ENCODE data around the gene ATXN10. TPM values are rescaled to one million over a fixed set of nuclear protein-coding genes. Genes with fewer than 3 reads are reported as not detected.
"Not testable (repeated sequence)": the region's sequence is repeated elsewhere in the genome, so short reads cannot be mapped to it uniquely, and the experiment has no call there.

ATXN10 gene
- polyA plus RNA-seq, 3 donors from 2014 or later = 97.7 to 113 (median 112) TPM

DNA sequence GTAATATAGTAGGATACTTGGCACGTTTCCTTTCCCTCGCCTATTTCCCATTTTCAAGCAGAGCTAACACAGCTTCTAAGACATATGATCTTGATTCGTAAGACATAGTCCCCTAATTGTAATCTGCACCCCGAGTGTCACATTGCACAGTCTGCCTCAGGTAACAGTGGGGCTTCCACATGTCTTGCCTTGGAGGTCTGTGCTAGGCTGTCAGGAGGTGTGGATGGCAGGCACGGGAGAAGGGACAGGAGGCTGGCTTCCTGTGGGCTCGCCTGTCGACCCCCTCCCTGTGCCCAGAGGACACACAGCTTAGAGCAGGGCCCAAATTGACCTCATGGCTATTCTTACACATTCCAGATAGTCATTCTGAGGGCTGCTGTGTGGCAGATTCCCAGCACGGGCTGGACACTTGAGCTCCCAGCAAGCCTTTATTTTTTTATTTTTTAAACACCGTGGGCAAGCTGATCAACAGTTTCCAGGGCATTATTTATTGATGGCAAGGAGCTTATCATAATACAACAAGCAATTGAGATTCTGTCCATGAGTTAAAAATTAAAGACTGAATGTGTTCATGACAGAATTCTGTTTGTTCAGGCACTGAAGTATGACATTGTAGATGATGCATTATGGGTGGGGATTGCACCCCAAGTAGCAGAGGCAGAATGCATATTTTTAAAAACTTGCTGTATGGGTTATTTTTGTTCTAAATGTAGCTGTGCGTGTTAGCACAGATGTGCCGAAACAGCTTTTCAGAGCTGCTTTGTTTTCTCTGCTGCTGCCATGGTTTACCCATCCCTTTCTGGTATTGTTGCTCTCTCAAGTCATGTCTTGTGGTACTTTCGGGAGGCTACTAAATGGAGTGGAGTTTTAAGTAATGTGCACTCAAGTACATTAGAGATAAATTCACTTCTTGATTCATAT lies 113.0 kb downstream of the ATXN10 start:
- H3K9me3 Mint-ChIP-seq = no peaks in the 10 kb centered on the region
- peaks cover 0 to 1% (median 0%) of the 10 kb centered on the region in 3 donors for H3K27me3 Mint-ChIP-seq (ENCODE audit: low read depth in 3 of 3)
- H3K4me1 Mint-ChIP-seq = no peaks in the 10 kb centered on the region
- no peak overlapping the region for H3K4me3 Mint-ChIP-seq
- no peak for DNase-seq
- H3K36me3 Mint-ChIP-seq = peaks cover 0 to 4% (median 0%) of the 10 kb centered on the region in 3 donors
- no peak overlapping the region for H3K27ac Mint-ChIP-seq

DNA sequence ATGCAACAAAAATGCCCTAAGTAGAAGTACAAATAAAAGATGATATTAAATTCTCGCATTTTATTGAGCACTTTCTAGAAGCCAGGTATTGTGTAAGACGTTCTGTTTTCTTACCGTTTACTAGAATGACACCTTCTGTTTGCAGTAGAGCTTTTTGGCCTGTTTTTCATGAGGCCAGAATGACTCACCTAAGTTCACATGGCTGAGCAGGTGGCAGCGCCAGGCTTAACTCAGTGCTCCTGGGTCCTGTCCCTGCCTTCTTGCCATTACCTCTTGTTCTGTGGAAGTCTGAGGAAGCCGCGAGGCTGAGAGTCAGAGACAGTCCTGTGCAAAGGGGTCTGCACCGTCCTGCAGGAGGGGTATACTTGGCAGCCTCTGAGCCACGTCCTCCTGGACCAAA lies 113.8 kb downstream of the ATXN10 start:
- H3K27me3 Mint-ChIP-seq (ENCODE audit: low read depth in 3 of 3) = peaks cover 0 to 1% (median 0%) of the 10 kb centered on the region in 3 donors
- H3K36me3 Mint-ChIP-seq = peaks cover 0 to 4% (median 0%) of the 10 kb centered on the region in 3 donors
- DNase-seq = no peak
- H3K4me1 Mint-ChIP-seq = no peaks in the 10 kb centered on the region
- no peaks in the 10 kb centered on the region for H3K9me3 Mint-ChIP-seq
- no peak overlapping the region for H3K27ac Mint-ChIP-seq
- no peak overlapping the region for H3K4me3 Mint-ChIP-seq

DNA sequence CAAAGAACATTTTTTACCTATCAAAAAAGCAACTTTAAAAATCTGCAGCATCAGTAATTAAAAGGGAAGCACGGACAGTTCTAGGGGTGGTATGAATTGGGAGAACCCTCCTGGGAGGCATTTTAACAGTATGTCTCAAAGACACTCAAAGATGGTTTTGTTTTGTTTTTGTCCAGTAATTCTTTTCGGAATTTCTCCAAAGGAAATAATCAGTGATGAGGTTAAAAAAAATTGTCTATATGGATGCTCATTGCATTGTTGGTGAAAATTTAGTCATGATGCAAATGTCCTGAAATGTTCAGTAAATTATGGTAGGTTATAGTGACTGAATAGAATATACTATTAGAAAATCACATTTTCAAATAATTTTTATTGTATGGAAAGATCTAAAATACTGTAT lies 115.1 kb downstream of the ATXN10 start:
- no peak overlapping the region for H3K4me3 Mint-ChIP-seq
- H3K4me1 Mint-ChIP-seq = no peaks in the 10 kb centered on the region
- H3K27ac Mint-ChIP-seq = no peak overlapping the region
- H3K9me3 Mint-ChIP-seq = no peaks in the 10 kb centered on the region
- H3K36me3 Mint-ChIP-seq = no peaks in the 10 kb centered on the region
- H3K27me3 Mint-ChIP-seq (ENCODE audit: low read depth in 3 of 3) = peaks cover 0 to 3% (median 0%) of the 10 kb centered on the region in 3 donors
- DNase-seq = no peak

DNA sequence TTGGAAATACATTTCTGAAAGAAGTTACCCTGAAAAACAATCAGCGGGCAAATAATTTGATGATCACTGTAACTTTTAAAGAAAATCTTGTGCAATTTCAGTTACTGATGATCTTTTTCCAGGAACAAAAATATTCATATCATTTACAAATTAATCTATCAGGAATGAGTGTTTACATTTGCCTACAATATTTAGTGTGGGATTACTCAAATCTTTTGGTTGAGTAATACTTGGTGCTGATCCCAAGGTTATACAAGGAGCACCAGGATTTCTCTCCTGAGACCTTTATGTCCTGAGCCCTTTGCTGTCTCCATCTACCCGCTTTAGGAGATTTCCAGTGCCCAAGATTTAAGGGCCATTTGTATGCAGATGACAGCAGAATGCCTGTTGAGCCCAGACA lies 116.1 kb downstream of the ATXN10 start:
- peaks cover 0 to 3% (median 0%) of the 10 kb centered on the region in 3 donors for H3K27me3 Mint-ChIP-seq (ENCODE audit: low read depth in 3 of 3)
- no peaks in the 10 kb centered on the region for H3K4me1 Mint-ChIP-seq
- no peaks in the 10 kb centered on the region for H3K9me3 Mint-ChIP-seq
- H3K4me3 Mint-ChIP-seq = no peak overlapping the region
- H3K27ac Mint-ChIP-seq = no peak overlapping the region
- H3K36me3 Mint-ChIP-seq = no peaks in the 10 kb centered on the region
- DNase-seq = no peak

DNA sequence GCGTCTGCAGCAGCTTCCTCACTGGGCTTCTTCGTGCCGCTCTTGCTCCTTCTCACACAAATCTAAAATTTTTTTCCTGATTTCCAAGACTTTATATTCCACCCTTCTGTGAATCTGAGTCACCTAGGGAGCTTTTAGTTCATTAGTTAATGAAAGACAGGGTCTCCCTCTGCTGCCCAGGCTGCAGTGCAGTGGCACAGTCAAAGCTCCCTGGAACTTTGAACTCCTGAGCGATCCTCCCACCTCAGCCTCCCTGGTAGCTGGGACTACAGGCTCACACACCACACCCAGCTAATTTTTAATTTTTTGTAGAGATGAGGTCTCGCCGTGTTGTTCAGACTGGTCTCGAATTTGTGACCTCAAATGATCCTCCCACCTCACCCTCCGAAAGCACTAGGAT lies 116.9 kb downstream of the ATXN10 start:
- no peak overlapping the region for H3K27ac Mint-ChIP-seq
- DNase-seq = no peak
- H3K27me3 Mint-ChIP-seq (ENCODE audit: low read depth in 3 of 3) = peaks cover 0 to 1% (median 0%) of the 10 kb centered on the region in 3 donors
- H3K9me3 Mint-ChIP-seq = no peaks in the 10 kb centered on the region
- H3K36me3 Mint-ChIP-seq = peaks cover 5 to 6% (median 6%) of the 10 kb centered on the region in 3 donors
- no peak overlapping the region for H3K4me3 Mint-ChIP-seq
- H3K4me1 Mint-ChIP-seq = no peaks in the 10 kb centered on the region

DNA sequence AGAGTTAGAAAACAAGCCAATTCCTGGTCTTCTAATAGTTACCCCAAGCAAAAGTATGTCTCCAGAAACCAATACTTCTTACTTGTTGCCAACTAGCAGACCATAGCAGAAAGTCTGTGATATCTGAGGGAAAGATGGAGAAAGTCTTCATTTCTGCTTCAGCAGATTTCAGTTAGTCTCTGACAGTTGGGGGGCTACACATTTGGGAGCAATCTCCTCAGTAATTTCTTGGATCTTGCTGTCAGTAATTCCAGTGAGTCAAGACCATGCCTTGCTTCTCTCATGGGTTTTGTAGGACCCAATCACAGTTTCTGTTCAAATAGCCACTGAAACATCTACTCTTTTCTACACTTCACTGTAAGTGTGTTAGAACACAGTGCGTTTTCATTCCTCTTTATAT lies 118.8 kb downstream of the ATXN10 start:
- Mint-ChIP-seq H3K9me3 (peaks cover 8 to 11% (median 10%) of the 10 kb centered on the region in 6 donors), H3K36me3 (peaks cover 20 to 24% (median 22%) of the 10 kb centered on the region in 3 donors), H3K4me3 (no peak overlapping the region), H3K27me3 (ENCODE audit: low read depth in 3 of 3) (peaks cover 0 to 3% (median 1%) of the 10 kb centered on the region in 3 donors), H3K27ac (no peak overlapping the region), H3K4me1 (no peaks in the 10 kb centered on the region)
- DNase-seq = no peak

DNA sequence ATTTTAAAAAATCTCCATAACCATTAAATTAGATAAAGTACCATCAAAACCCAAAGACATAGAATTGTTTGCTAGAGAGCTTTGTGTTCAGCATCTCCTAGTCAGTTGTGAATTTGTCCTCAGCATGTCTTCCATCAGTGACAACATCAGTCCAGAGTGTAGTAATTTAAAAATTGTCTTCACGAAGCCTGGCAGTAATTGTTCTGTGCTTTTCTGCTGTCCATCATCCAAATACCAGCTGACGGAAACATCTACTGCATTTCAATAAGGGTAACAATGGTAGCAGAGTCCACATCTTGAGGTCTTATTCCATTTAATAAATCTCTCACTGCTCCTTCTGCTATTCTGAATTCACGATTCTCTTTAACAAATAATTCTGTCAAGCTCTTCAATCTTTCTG lies 121.5 kb downstream of the ATXN10 start:
- Mint-ChIP-seq H3K4me1 (no peaks in the 10 kb centered on the region), H3K36me3 (peaks cover 39 to 48% (median 48%) of the 10 kb centered on the region in 3 donors), H3K27ac (no peak overlapping the region), H3K9me3 (peaks cover 16 to 39% (median 28%) of the 10 kb centered on the region in 6 donors), H3K27me3 (ENCODE audit: low read depth in 3 of 3) (peaks cover 0 to 5% (median 3%) of the 10 kb centered on the region in 3 donors), H3K4me3 (no peak overlapping the region)
- DNase-seq = no peak

DNA sequence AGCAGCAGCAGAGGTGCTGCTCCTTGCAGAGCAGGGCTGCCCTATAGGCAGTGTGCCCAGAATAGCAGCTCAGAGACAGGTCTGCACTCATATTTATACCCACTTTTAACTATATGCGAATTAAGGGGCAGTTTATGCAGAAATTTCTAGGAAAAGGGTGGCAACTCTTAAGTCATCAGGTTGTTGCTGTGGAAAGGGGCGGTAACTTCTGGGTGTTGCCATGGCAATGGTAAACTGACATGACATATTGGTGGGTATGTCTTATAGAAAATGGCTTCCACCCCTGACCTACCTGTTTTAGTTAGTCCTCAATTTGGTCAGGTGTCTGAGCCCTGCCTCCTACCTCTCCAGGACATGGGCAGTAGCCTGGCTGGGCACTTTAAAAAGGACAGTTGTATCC lies 122.3 kb downstream of the ATXN10 start:
- Mint-ChIP-seq H3K4me1 (no peaks in the 10 kb centered on the region), H3K27me3 (ENCODE audit: low read depth in 3 of 3) (peaks cover 0 to 5% (median 3%) of the 10 kb centered on the region in 3 donors), H3K27ac (no peak overlapping the region), H3K36me3 (peaks cover 46 to 53% (median 53%) of the 10 kb centered on the region in 3 donors), H3K9me3 (peaks cover 16 to 39% (median 28%) of the 10 kb centered on the region in 6 donors), H3K4me3 (no peak overlapping the region)
- DNase-seq = no peak

DNA sequence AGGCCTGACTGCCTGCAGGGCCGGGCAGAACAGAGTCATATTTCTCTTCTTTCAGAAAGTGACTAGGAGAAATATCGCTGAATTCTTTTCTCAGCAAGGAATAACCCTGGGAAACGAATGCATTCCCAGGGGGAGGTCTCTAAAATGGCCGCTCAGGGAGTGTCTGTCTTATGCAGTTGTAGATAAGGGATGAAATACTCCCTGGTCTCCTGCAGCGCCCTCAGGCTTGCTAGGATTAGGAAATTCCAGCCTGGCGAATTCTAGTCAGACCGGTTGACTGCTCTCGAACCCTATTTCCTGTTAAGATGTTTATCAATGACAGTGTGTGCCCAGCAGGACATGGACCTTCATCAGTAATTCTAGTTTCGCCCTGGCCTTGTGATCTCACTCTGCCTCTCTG lies 124.4 kb downstream of the ATXN10 start:
- Mint-ChIP-seq H3K9me3 (peaks cover 16 to 39% (median 28%) of the 10 kb centered on the region in 6 donors), H3K36me3 (peaks cover 47 to 56% (median 56%) of the 10 kb centered on the region in 3 donors)
- not testable (repeated sequence) for H3K4me3 Mint-ChIP-seq; DNase-seq; H3K27me3 Mint-ChIP-seq (ENCODE audit: low read depth in 3 of 3); H3K4me1 Mint-ChIP-seq; H3K27ac Mint-ChIP-seq

DNA sequence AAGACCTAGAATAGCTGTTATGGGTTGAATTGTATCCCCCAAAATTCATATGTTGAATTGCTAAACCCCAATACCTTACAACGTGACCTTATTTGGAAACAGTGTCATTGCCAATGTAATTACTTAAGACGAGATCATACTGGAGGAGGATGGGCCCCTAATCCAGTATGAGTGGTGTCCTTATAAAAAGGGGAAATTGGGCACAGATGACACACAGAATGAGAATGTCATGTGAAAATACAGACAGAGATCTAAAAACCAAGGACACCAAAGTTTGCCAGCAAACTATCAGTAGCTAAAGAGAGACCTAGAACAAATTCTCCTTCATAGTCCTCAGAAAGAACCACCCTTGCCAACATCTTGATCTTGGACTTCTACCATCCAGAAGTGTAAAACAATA lies 127.7 kb downstream of the ATXN10 start:
- Mint-ChIP-seq H3K9me3 (peaks cover 16 to 39% (median 28%) of the 10 kb centered on the region in 6 donors), H3K4me1 (no peaks in the 10 kb centered on the region), H3K27ac (no peak overlapping the region), H3K36me3 (peaks cover 36 to 51% (median 48%) of the 10 kb centered on the region in 3 donors), H3K4me3 (no peak overlapping the region), H3K27me3 (ENCODE audit: low read depth in 3 of 3) (peaks cover 0 to 5% (median 4%) of the 10 kb centered on the region in 3 donors)
- no peak for DNase-seq

DNA sequence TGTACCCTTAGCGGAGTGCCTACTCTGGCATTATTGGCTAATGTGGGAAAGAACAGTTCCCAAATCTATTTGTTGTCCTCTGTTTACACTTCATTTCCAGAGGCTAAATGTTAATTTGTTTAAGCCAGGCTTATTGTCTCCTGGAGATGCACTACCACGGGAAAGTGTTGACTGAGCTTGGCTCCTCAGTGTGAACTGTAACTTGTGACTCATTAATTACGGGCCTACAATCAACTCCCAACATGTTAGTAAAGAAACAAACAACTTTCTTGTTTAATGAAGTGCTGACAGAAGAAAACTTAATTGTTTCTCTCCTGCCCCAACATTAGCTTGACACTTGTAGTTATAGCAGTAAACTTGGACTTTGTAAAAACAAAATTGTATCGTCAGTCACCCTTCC lies 130.4 kb downstream of the ATXN10 start:
- DNase-seq = no peak
- H3K4me1 Mint-ChIP-seq = peaks cover 0 to 10% of the 10 kb centered on the region in 2 donors
- peaks cover 0 to 11% (median 1%) of the 10 kb centered on the region in 6 donors for H3K9me3 Mint-ChIP-seq
- H3K36me3 Mint-ChIP-seq = peaks cover 18 to 26% (median 23%) of the 10 kb centered on the region in 3 donors
- H3K27me3 Mint-ChIP-seq (ENCODE audit: low read depth in 3 of 3) = peaks cover 0 to 2% (median 0%) of the 10 kb centered on the region in 3 donors
- H3K27ac Mint-ChIP-seq = no peak overlapping the region
- no peak overlapping the region for H3K4me3 Mint-ChIP-seq

DNA sequence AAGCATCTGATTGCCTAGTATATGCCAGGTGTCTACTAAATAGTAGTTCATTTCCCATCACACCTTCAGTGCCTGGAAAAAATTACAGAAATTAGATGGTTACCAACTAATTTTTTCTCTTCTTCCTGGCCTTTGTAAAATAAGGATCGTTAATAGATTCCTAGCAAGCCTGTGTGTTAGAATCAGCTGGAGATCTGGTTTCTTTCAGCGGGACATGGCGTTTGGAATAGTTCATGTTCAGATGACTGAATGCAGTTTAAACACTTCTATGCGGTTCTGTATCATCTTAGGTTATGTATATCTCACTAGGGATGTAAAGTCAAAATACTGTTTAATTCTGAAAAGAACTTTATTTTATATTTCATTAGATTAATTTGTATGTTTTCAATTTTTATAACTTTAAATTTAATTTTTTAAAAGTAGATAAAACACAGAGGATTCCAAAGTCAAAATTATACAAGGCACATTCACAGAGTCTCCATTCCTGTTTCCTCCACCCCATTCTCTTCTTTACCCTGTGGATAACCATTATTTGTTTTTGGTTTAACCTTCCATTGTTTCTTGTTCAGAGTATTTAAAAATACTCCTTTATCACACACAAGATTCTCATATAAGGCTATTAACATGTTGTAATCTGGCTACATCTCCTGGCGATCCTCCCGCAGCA lies 132.8 kb downstream of the ATXN10 start:
- H3K36me3 Mint-ChIP-seq = peaks cover 5 to 14% (median 11%) of the 10 kb centered on the region in 3 donors
- H3K9me3 Mint-ChIP-seq = no peaks in the 10 kb centered on the region
- peaks cover 0 to 10% of the 10 kb centered on the region in 2 donors for H3K4me1 Mint-ChIP-seq
- H3K27me3 Mint-ChIP-seq (ENCODE audit: low read depth in 3 of 3) = peaks cover 0 to 2% (median 0%) of the 10 kb centered on the region in 3 donors
- DNase-seq = no peak
- no peak overlapping the region for H3K4me3 Mint-ChIP-seq
- no peak overlapping the region for H3K27ac Mint-ChIP-seq

DNA sequence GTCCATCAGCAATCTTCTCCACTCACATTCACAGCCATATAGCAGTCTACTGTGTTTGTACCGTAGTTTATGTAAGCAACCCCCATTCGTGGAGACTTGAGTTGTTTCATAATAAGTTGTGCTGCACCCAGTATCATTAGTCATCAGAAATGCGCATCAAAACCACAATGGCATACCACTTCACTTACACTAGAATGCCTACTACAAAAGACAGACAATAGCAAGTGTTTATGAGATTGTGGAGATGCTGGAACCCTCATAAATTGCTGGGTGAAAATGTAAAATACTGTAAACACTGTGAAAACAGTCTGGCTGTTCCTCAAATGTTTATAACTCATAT lies 133.3 kb downstream of the ATXN10 start:
- DNase-seq = no peak
- H3K4me1 Mint-ChIP-seq = peaks cover 0 to 10% of the 10 kb centered on the region in 2 donors
- no peak overlapping the region for H3K4me3 Mint-ChIP-seq
- peaks cover 5 to 14% (median 11%) of the 10 kb centered on the region in 3 donors for H3K36me3 Mint-ChIP-seq
- no peak overlapping the region for H3K27ac Mint-ChIP-seq
- H3K27me3 Mint-ChIP-seq (ENCODE audit: low read depth in 3 of 3) = peaks cover 0 to 2% (median 0%) of the 10 kb centered on the region in 3 donors
- no peaks in the 10 kb centered on the region for H3K9me3 Mint-ChIP-seq

DNA sequence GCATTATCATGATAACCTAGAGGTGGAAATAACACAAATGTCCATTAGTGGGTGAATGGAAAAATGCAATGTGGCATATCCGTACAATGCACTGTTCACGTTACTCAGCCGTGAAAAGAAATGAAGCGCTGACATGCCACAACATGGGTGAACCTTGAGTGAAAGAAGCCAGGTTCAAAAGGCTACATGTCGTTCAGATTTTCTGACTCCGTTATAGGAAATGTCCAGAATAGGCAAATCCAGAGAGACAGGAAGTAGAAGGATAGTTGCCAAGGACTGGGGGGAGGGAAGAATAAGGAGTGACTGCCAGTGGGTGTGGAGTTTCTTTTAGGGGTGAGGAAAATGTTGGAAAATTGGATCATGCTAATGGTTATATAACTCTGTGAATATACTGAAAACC lies 133.8 kb downstream of the ATXN10 start:
- Mint-ChIP-seq H3K36me3 (peaks cover 5 to 14% (median 8%) of the 10 kb centered on the region in 3 donors), H3K27ac (no peak overlapping the region), H3K9me3 (no peaks in the 10 kb centered on the region), H3K4me1 (peaks cover 0 to 10% of the 10 kb centered on the region in 2 donors), H3K4me3 (no peak overlapping the region), H3K27me3 (ENCODE audit: low read depth in 3 of 3) (peaks cover 0 to 2% (median 0%) of the 10 kb centered on the region in 3 donors)
- no peak for DNase-seq

Measured in immature natural killer cell (primary cell).